Trophoblast cell (in vitro differentiated cells and primary cell): Measurements from ENCODE around the gene YPEL4.

ENCODE experiments used
- DNase-seq, 2 donors: peaks; one replicate each; pipeline ENCODE4 v3.0.0-alpha.2; 2016
- H2AFZ ChIP-seq: 2 replicates; pipeline ENCODE4 v1.6.1; 2013; ENCODE audit warnings: low read length, moderate library complexity, mild to moderate bottlenecking; ENCODE audit not compliant: insufficient read depth, poor library complexity
- H2AK5ac ChIP-seq: 2 replicates; pipeline ENCODE4 v1.6.1; 2013; ENCODE audit warnings: mild to moderate bottlenecking, low read length
- H2BK120ac ChIP-seq: 2 replicates; pipeline ENCODE4 v1.6.1; 2013; ENCODE audit warnings: low read length, mild to moderate bottlenecking, moderate library complexity; ENCODE audit not compliant: insufficient read depth, poor library complexity
- H2BK12ac ChIP-seq: 2 replicates; pipeline ENCODE4 v1.6.1; 2013; ENCODE audit warnings: mild to moderate bottlenecking, low read length, moderate library complexity
- H2BK5ac ChIP-seq: 2 replicates; pipeline ENCODE4 v1.6.1; 2013; ENCODE audit warnings: low read length, low read depth, moderate library complexity, mild to moderate bottlenecking; ENCODE audit not compliant: poor library complexity
- H3K14ac ChIP-seq: 2 replicates; pipeline ENCODE4 v1.6.1; 2013; ENCODE audit warnings: mild to moderate bottlenecking, low read length
- H3K18ac ChIP-seq: 2 replicates; pipeline ENCODE4 v1.6.1; 2013; ENCODE audit warnings: mild to moderate bottlenecking, low read length
- H3K23ac ChIP-seq: 2 replicates; pipeline ENCODE4 v1.6.1; 2013; ENCODE audit warnings: low read length
- H3K27ac ChIP-seq: 2 replicates; pipeline ENCODE4 v1.5.1; 2013; ENCODE audit warnings: low read depth, mild to moderate bottlenecking, inconsistent platforms, low read length, moderate library complexity
- H3K27me3 ChIP-seq: 2 replicates; pipeline ENCODE4 v1.6.1; 2013; ENCODE audit warnings: inconsistent platforms, mild to moderate bottlenecking, low read length, moderate library complexity; ENCODE audit not compliant: insufficient read depth
- H3K36me3 ChIP-seq, 2 experiments: 1 replicate in 1 of 2; 2 replicates in 1 of 2; pipeline ENCODE4 v1.6.1; 2013; ENCODE audit warnings: low read length in 2 of 2, mild to moderate bottlenecking in 2 of 2, moderate library complexity in 1 of 2; ENCODE audit not compliant: insufficient read depth in 2 of 2, control insufficient read depth in 1 of 2
- H3K4ac ChIP-seq: 2 replicates; pipeline ENCODE4 v1.6.1; 2013; ENCODE audit warnings: low read depth, mild to moderate bottlenecking, low read length, moderate library complexity
- H3K4me1 ChIP-seq, 2 experiments: 1 replicate in 1 of 2; 2 replicates in 1 of 2; pipeline ENCODE4 v1.6.1; 2013; ENCODE audit warnings: low read length in 2 of 2, mild to moderate bottlenecking in 2 of 2, moderate library complexity in 1 of 2; ENCODE audit not compliant: insufficient read depth in 2 of 2, control insufficient read depth in 1 of 2
- H3K4me2 ChIP-seq: 2 replicates; pipeline ENCODE4 v1.6.1; 2013; ENCODE audit warnings: inconsistent platforms, mild to moderate bottlenecking, low read length, moderate library complexity
- H3K4me3 ChIP-seq: 2 replicates; pipeline ENCODE4 v1.5.1; 2013; ENCODE audit warnings: mild to moderate bottlenecking, low read depth, low read length, inconsistent platforms
- H3K79me1 ChIP-seq: one replicate; pipeline ENCODE4 v1.6.1; 2013; ENCODE audit warnings: low read length
- H3K79me2 ChIP-seq: 2 replicates; pipeline ENCODE4 v1.6.1; 2013; ENCODE audit warnings: low read length, mild to moderate bottlenecking; ENCODE audit not compliant: control insufficient read depth, insufficient read depth, poor library complexity
- H3K9ac ChIP-seq: 2 replicates; pipeline ENCODE4 v1.6.1; 2013; ENCODE audit warnings: mild to moderate bottlenecking, low read length
- H3K9me3 ChIP-seq: 2 replicates; pipeline ENCODE4 v1.6.1; 2013; ENCODE audit warnings: low read depth, mild to moderate bottlenecking, control low read depth, inconsistent platforms, low read length; ENCODE audit not compliant: insufficient read depth
- H4K12ac ChIP-seq: 2 replicates; pipeline ENCODE4 v1.6.1; 2013; ENCODE audit warnings: low read depth, mild to moderate bottlenecking, low read length, moderate library complexity
- H4K8ac ChIP-seq: 2 replicates; pipeline ENCODE4 v1.6.1; 2013; ENCODE audit warnings: low read depth, mild to moderate bottlenecking, low read length, moderate library complexity
- H4K91ac ChIP-seq: one replicate; pipeline ENCODE4 v1.6.1; 2013; ENCODE audit warnings: low read depth, mild to moderate bottlenecking, low read length, moderate library complexity
- WGBS: extraction: QIAGEN DNeasy Blood & Tissue Kit; methylation state at CpG from one replicate; pipeline ENCODE4 v1.1.7; 2013; ENCODE audit warnings: missing lambda C conversion rate; ENCODE audit not compliant: insufficient read length, insufficient coverage; ENCODE audit errors: extremely low coverage; 5-methylcytosine and 5-hydroxymethylcytosine counted together

YPEL4 gene

GRCh38 chr11:57644748-57645688, 4.7 kb downstream of the YPEL4 start:
- Histone ChIP-seq H4K91ac (no peak overlapping the region), H4K12ac (no peak overlapping the region), H3K4me3 (no peak overlapping the region), H3K79me2 (peaks cover 6% of the 10 kb centered on the region), H3K14ac (no peak overlapping the region), H3K4ac (no peak overlapping the region), H2BK12ac (no peak overlapping the region), H3K9ac (no peak overlapping the region), H3K4me1 (peaks cover 44 to 46% of the 10 kb centered on the region in 2 experiments), H3K9me3 (no peaks in the 10 kb centered on the region), H3K18ac (no peak overlapping the region), H3K79me1 (peaks cover 6% of the 10 kb centered on the region), H3K36me3 (peaks cover 8 to 9% of the 10 kb centered on the region in 2 experiments), H3K4me2 (no peak overlapping the region), H4K8ac (no peak overlapping the region), H3K27me3 (no peaks in the 10 kb centered on the region), H3K23ac (no peak overlapping the region), H2AFZ (no peak overlapping the region), H2BK120ac (no peak overlapping the region), H2AK5ac (no peak overlapping the region), H3K27ac (no peak overlapping the region), H2BK5ac (no peak overlapping the region)
- peak; percentile 52 to 87 for DNase-seq
- no CpG with 5 or more reads among the region's 17 CpGs for WGBS

- Histone ChIP-seq H3K79me2 (peaks cover 13% of the 10 kb centered on the region), H3K18ac (no peak overlapping the region), H3K9me3 (no peaks in the 10 kb centered on the region), H3K4me2 (no peak overlapping the region), H2AFZ (no peak overlapping the region), H2BK5ac (no peak overlapping the region), H3K4ac (no peak overlapping the region), H3K79me1 (peaks cover 14% of the 10 kb centered on the region), H3K27me3 (no peaks in the 10 kb centered on the region), H4K91ac (no peak overlapping the region), H4K8ac (no peak overlapping the region), H4K12ac (no peak overlapping the region), H2AK5ac (no peak overlapping the region), H3K4me1 (peaks cover 37 to 38% of the 10 kb centered on the region in 2 experiments), H3K23ac (no peak overlapping the region), H3K36me3 (peaks cover 8 to 9% of the 10 kb centered on the region in 2 experiments), H3K14ac (no peak overlapping the region), H2BK12ac (no peak overlapping the region), H3K4me3 (no peak overlapping the region), H2BK120ac (no peak overlapping the region), H3K27ac (no peak overlapping the region), H3K9ac (no peak overlapping the region)
- no CpG with 5 or more reads among the region's 3 CpGs for WGBS
- DNase-seq, result peak in 1 of 2 donors; percentile 53
Observed at GRCh38 chr11:57643802-57644201, 5.9 kb downstream of the YPEL4 start.

DNA sequence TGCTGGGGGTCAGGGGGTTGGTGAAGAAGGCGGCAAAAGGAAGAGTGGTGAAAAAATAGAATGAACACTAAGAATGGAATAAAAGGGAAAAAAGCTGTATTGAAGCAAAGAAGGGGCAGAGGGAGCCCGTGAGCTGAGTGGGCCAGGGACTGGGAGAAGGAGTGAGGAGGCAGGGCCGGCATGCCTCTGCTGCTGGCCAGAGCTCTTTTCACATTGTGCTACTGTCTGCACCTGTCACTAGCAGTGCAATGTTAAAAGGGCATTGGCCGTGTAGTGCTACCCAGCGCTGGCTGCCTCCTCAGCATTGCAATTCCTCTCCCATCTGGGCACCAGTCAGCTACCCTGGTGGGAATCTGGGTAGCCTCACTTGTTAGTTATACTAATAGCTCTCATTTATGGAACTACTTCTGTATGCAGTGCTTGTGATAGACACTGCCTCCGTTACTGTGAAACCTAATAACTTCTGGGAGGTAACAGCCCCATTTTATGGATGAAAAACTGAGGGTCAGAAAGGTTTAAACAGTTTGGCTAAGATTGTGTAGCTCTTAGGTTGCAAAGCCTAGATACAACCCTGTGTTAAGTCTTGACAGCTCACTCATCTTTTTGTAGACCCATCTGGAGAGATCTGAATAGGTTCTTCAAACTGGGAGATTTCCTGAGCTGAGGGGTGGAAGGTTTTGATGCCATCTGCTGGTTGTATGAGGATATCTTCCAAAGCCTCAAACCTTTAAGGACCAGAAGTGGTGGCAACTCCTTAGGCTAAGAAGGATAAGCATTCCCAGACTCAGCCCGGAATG, 8.5 kb downstream of the YPEL4 start:
- no peak overlapping the region for H4K12ac ChIP-seq
- H3K9me3 ChIP-seq, result no peaks in the 10 kb centered on the region
- no peaks in the 10 kb centered on the region for H3K27me3 ChIP-seq
- peaks cover 22% of the 10 kb centered on the region for H3K79me2 ChIP-seq
- no peak overlapping the region for H4K91ac ChIP-seq
- no peak overlapping the region for H2AFZ ChIP-seq
- H3K36me3 ChIP-seq, result peaks cover 8 to 9% of the 10 kb centered on the region in 2 experiments
- peak; percentile 52 to 72 for DNase-seq
- no peak overlapping the region for H4K8ac ChIP-seq
- no peak overlapping the region for H2BK5ac ChIP-seq
- H2AK5ac ChIP-seq, result no peak overlapping the region
- H3K4me2 ChIP-seq, result peak overlapping the region; percentile 92
- peak overlapping the region; percentile 44 for H3K4ac ChIP-seq
- peaks cover 29% of the 10 kb centered on the region for H3K79me1 ChIP-seq
- H3K18ac ChIP-seq, result peak overlapping the region; percentile 12
- no peak overlapping the region for H2BK12ac ChIP-seq
- no peak overlapping the region for H3K27ac ChIP-seq
- no peak overlapping the region for H3K4me3 ChIP-seq
- H3K23ac ChIP-seq, result no peak overlapping the region
- peaks cover 25 to 31% of the 10 kb centered on the region in 2 experiments for H3K4me1 ChIP-seq
- peak overlapping the region; percentile 4 for H3K9ac ChIP-seq
- no peak overlapping the region for H2BK120ac ChIP-seq
- H3K14ac ChIP-seq, result no peak overlapping the region
- WGBS, result no CpG with 5 or more reads among the region's 7 CpGs

DNA sequence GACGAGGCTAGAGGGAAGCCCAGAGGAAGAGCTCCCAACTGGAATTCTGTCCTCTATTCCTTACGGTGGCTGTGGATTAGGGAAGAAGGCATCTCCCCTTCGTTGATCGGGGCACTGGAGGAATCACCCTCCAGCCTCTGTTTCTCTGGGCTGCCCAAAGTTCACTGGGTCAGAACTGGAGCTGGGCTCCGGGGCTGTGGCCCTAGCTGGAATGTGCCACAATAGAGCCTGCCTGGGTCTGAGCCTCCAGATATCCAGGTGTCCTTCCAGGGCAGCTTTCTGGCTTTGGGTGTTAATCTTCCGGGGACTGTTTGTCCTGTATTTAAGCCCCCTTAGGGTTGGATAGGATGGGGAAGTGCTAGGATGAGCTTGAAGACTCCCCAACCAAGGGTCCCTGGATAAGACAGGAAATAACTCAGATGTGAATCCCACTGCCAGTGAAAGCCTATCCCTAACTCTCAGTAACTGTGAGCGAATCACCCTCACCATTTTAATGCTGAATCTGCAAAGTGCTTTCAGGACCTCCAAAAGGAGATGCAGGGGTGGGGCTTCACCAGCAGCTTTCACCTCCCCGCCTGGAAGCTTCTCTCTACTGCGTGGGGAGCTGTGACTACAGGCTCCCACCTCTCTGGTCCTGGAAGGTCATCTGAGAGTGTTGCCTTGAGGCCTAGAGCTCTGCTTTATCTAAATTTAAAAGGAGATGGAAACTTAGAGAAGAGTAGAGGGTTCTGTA, 9.5 kb downstream of the YPEL4 start:
- Histone ChIP-seq H3K79me1 (peaks cover 29% of the 10 kb centered on the region), H3K4me2 (peak overlapping the region; percentile 92), H3K4me1 (peaks cover 18 to 22% of the 10 kb centered on the region in 2 experiments), H2AK5ac (peak overlapping the region; percentile 33), H3K9ac (peak overlapping the region; percentile 63), H3K9me3 (no peaks in the 10 kb centered on the region), H2BK120ac (peak overlapping the region; percentile 82), H3K14ac (peak overlapping the region; percentile 58), H4K8ac (peak overlapping the region; percentile 39), H4K12ac (peak overlapping the region; percentile 4), H2AFZ (no peak overlapping the region), H3K36me3 (peaks cover 8 to 9% of the 10 kb centered on the region in 2 experiments), H3K79me2 (peaks cover 22% of the 10 kb centered on the region), H3K23ac (no peak overlapping the region), H4K91ac (peak overlapping the region; percentile 78), H3K27me3 (no peaks in the 10 kb centered on the region), H2BK12ac (peak overlapping the region; percentile 25), H3K27ac (peak overlapping the region; percentile 96), H3K4me3 (peak overlapping the region; percentile 59), H3K4ac (peak overlapping the region; percentile 44), H3K18ac (peak overlapping the region; percentile 43), H2BK5ac (peak overlapping the region; percentile 67)
- no peak for DNase-seq
- no CpG with 5 or more reads among the region's 9 CpGs for WGBS
